ENCODE measurements around the gene ARRDC1.

The ARRDC1 gene

GRCh38 chr9:137604345-137605086 is 970 bp upstream of the ARRDC1 start:
- Histone ChIP-seq H3K27ac (no peak overlapping the region), H3K27me3 (no peaks in the 10 kb centered on the region), H3K4me1 (peaks cover 61 to 68% (median 64%) of the 10 kb centered on the region in 10 experiments), H3K9me3 (replicated peaks in 1 of 11) (no peaks in the 10 kb centered on the region), H3K36me3 (peaks cover 0 to 10% (median 0%) of the 10 kb centered on the region in 11 experiments; a peak in 7 of 22 replicates), H3K4me3 (peak overlapping the region in 6 of 10 experiments; percentile 32 to 53 (median 42); a peak in 11 of 20 replicates), H3K4me2 (peak overlapping the region; percentile 53 to 85 (median 75)), H3K9ac (peak overlapping the region in 3 of 11 experiments; percentile 18 to 29 (median 26); a peak in 3 of 22 replicates), H4K20me1 (peaks cover 24 to 39% (median 32%) of the 10 kb centered on the region in 11 experiments; a peak in 20 of 22 replicates)
- no peak for TF ChIP-seq Cebpa-rat (IDR thresholded peaks at IDR 0.05)

GRCh38 chr9:137606005-137606621 is 627 bp downstream of the ARRDC1 start:
- H3K27me3 ChIP-seq = no peaks in the 10 kb centered on the region
- H3K9ac ChIP-seq = peak overlapping the region; percentile 84 to 97 (median 88)
- H3K9me3 ChIP-seq (replicated peaks in 1 of 11) = no peaks in the 10 kb centered on the region
- no peak for TF ChIP-seq Cebpa-rat (IDR thresholded peaks at IDR 0.05)
- H3K4me3 ChIP-seq = peak overlapping the region; percentile 74 to 99 (median 88)
- peak overlapping the region; percentile 81 to 89 (median 86) for H3K27ac ChIP-seq
- H3K36me3 ChIP-seq = peaks cover 0 to 13% (median 0%) of the 10 kb centered on the region in 11 experiments; a peak in 7 of 22 replicates
- H3K4me1 ChIP-seq = peaks cover 64 to 79% (median 72%) of the 10 kb centered on the region in 10 experiments
- H4K20me1 ChIP-seq = peaks cover 24 to 48% (median 35%) of the 10 kb centered on the region in 11 experiments; a peak in 20 of 22 replicates
- H3K4me2 ChIP-seq = peak overlapping the region; percentile 98 to 100 (median 99)

DNA sequence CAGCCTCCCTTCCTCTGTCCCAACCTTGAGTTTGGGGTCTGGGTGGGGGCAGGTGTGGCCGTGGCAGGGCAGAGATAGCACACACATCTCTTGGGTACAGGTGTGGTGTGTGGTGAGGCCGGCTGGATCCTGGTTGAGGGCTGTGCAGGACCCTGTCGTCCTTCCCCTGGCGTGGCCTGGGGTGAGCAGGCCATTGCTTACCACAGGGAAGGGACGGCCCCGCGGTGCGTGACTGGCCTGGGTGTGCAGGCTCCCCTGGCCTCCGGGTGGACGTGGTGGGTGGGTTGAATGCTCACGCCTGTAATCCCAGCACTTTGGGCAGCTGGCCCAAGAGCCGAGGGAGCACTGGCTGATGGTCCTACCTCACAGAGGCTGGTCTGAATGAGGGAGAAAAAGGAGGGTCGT is 1.2 kb downstream of the ARRDC1 start:
- H3K4me1 ChIP-seq = peaks cover 65 to 84% (median 74%) of the 10 kb centered on the region in 10 experiments
- peak overlapping the region; percentile 84 to 97 (median 88) for H3K9ac ChIP-seq

GRCh38 chr9:137607141-137607857 is 1.8 kb downstream of the ARRDC1 start:
- Histone ChIP-seq H3K36me3 (peaks cover 0 to 15% (median 0%) of the 10 kb centered on the region in 11 experiments; a peak in 7 of 22 replicates), H3K4me2 (peak overlapping the region; percentile 98 to 100 (median 99)), H3K4me1 (peaks cover 65 to 84% (median 74%) of the 10 kb centered on the region in 10 experiments), H3K4me3 (peak overlapping the region; percentile 74 to 99 (median 88); a peak in 17 of 20 replicates), H3K27ac (peak overlapping the region in 5 of 11 experiments; percentile 26 to 89 (median 86); a peak in 7 of 22 replicates), H3K9ac (peak overlapping the region; percentile 84 to 97 (median 88); a peak in 21 of 22 replicates), H4K20me1 (peaks cover 33 to 60% (median 41%) of the 10 kb centered on the region in 11 experiments; a peak in 20 of 22 replicates), H3K27me3 (no peaks in the 10 kb centered on the region), H3K9me3 (replicated peaks in 1 of 11) (no peaks in the 10 kb centered on the region)
- TF ChIP-seq Cebpa-rat (IDR thresholded peaks at IDR 0.05) = no peak

More for the DNA sequence above, 1.2 kb downstream of the ARRDC1 start:
- Histone ChIP-seq H3K36me3 (peaks cover 0 to 13% (median 0%) of the 10 kb centered on the region in 11 experiments; a peak in 7 of 22 replicates), H3K4me3 (peak overlapping the region; percentile 74 to 99 (median 88)), H4K20me1 (peaks cover 30 to 54% (median 37%) of the 10 kb centered on the region in 11 experiments; a peak in 20 of 22 replicates), H3K27ac (peak overlapping the region in 8 of 11 experiments; percentile 29 to 89 (median 86); a peak in 10 of 22 replicates), H3K27me3 (no peaks in the 10 kb centered on the region), H3K9me3 (replicated peaks in 1 of 11) (no peaks in the 10 kb centered on the region), H3K4me2 (peak overlapping the region; percentile 98 to 100 (median 99))
- TF ChIP-seq Cebpa-rat (IDR thresholded peaks at IDR 0.05) = no peak

- H4K20me1 ChIP-seq = peaks cover 48 to 93% (median 72%) of the 10 kb centered on the region in 11 experiments; a peak in 21 of 22 replicates
- H3K9ac ChIP-seq = peak overlapping the region in 9 of 11 experiments; percentile 7 to 64 (median 30); a peak in 9 of 22 replicates
- H3K27me3 ChIP-seq = no peaks in the 10 kb centered on the region
- no peak for TF ChIP-seq Cebpa-rat (IDR thresholded peaks at IDR 0.05)
- H3K4me3 ChIP-seq = no peak overlapping the region
- H3K4me1 ChIP-seq = peaks cover 43 to 82% (median 57%) of the 10 kb centered on the region in 10 experiments
- peak overlapping the region; percentile 44 to 89 (median 73); a peak in 21 of 22 replicates for H3K4me2 ChIP-seq
- peaks cover 25 to 50% (median 35%) of the 10 kb centered on the region in 11 experiments for H3K36me3 ChIP-seq
- H3K27ac ChIP-seq = peak overlapping the region in 8 of 11 experiments; percentile 36 to 66 (median 51); a peak in 12 of 22 replicates
- H3K9me3 ChIP-seq (replicated peaks in 1 of 11) = no peaks in the 10 kb centered on the region
Observed at GRCh38 chr9:137610944-137611343, 5.5 kb downstream of the ARRDC1 start.

- H3K9me3 ChIP-seq (replicated peaks in 1 of 11) = no peaks in the 10 kb centered on the region
- no peak for TF ChIP-seq Cebpa-rat (IDR thresholded peaks at IDR 0.05)
- peaks cover 33 to 86% (median 54%) of the 10 kb centered on the region in 10 experiments for H3K4me1 ChIP-seq
- H3K27ac ChIP-seq = peak overlapping the region in 10 of 11 experiments; percentile 5 to 66 (median 51); a peak in 19 of 22 replicates
- H3K4me2 ChIP-seq = peak overlapping the region; percentile 44 to 89 (median 73)
- peak overlapping the region; percentile 13 to 64 (median 45); a peak in 18 of 22 replicates for H3K9ac ChIP-seq
- H3K27me3 ChIP-seq = no peaks in the 10 kb centered on the region
- H3K4me3 ChIP-seq = no peak overlapping the region; a peak in 1 of 20 replicates
- H3K36me3 ChIP-seq = peaks cover 32 to 60% (median 43%) of the 10 kb centered on the region in 11 experiments
- peaks cover 40 to 93% (median 69%) of the 10 kb centered on the region in 11 experiments; a peak in 21 of 22 replicates for H4K20me1 ChIP-seq
Observed at GRCh38 chr9:137611623-137612609, 6.4 kb downstream of the ARRDC1 start.

GRCh38 chr9:137612741-137613142 is 7.3 kb downstream of the ARRDC1 start:
- Histone ChIP-seq H3K27ac (peak overlapping the region in 8 of 11 experiments; percentile 8 to 66 (median 44); a peak in 11 of 22 replicates), H3K4me2 (peak overlapping the region in 8 of 11 experiments; percentile 69 to 89 (median 75); a peak in 11 of 22 replicates), H3K4me1 (peaks cover 33 to 86% (median 54%) of the 10 kb centered on the region in 10 experiments), H3K36me3 (peaks cover 32 to 68% (median 48%) of the 10 kb centered on the region in 11 experiments), H3K27me3 (no peaks in the 10 kb centered on the region), H4K20me1 (peaks cover 32 to 91% (median 64%) of the 10 kb centered on the region in 11 experiments; a peak in 21 of 22 replicates), H3K9me3 (replicated peaks in 1 of 11) (no peaks in the 10 kb centered on the region), H3K9ac (peak overlapping the region in 8 of 11 experiments; percentile 28 to 64 (median 53); a peak in 11 of 22 replicates), H3K4me3 (no peak overlapping the region)
- no peak for TF ChIP-seq Cebpa-rat (IDR thresholded peaks at IDR 0.05)
